Activated CD4-positive, alpha-beta T cell treated with anti-CD3 and anti-CD28 coated beads, Interleukin-2, amount 10 ng/mL, durations not matched to agents 7 days and 5 days (primary cell): ENCODE measurements around the gene PACSIN1. TPM values are rescaled to one million over a fixed set of nuclear protein-coding genes. Genes with fewer than 3 reads are reported as not detected.
A peak's percentile ranks its signal among the peaks of the same experiment; 100 is the strongest.

ENCODE experiments used
- CTCF ChIA-PET: fragments of 350-600 bp; sonication (Branson Sonifier 250); formaldehyde crosslinking; loops from one replicate; lab custom pipeline; 2021; ENCODE audit warnings: antibody characterized with exemption; lab: Charles Lee
- POLR2A ChIA-PET: fragments of 350-600 bp; sonication (Branson Sonifier 250); formaldehyde crosslinking; loops from one replicate; lab custom pipeline; 2021; ENCODE audit warnings: antibody characterized with exemption; lab: Charles Lee
- DNase-seq: peaks from one replicate; pipeline ENCODE4 v3.0.0-alpha.2; 2020
- H3K27ac Mint-ChIP-seq: one replicate; pipeline ENCODE4 v1.8.0; 2021; ENCODE audit warnings: mild to moderate bottlenecking, moderate library complexity, mixed read lengths
- H3K27me3 Mint-ChIP-seq: one replicate; pipeline ENCODE4 v1.8.0; 2021; ENCODE audit warnings: mixed read lengths
- H3K36me3 Mint-ChIP-seq: one replicate; pipeline ENCODE4 v1.8.0; 2021; ENCODE audit warnings: low read depth, mixed read lengths
- H3K4me1 Mint-ChIP-seq: one replicate; pipeline ENCODE4 v1.8.0; 2021; ENCODE audit warnings: mixed read lengths
- H3K4me3 Mint-ChIP-seq: one replicate; pipeline ENCODE4 v1.8.0; 2021; ENCODE audit warnings: mild to moderate bottlenecking, moderate library complexity, mixed read lengths
- H3K9me3 Mint-ChIP-seq: one replicate; pipeline ENCODE4 v1.8.0; 2021; ENCODE audit warnings: mixed read lengths
- total RNA-seq, 2 experiments: library from RNA; stranded (reverse); gene quantifications; one replicate each; pipeline ENCODE4 v1.2.3, GENCODE V29; 2021

The PACSIN1 gene
- total RNA-seq, 2 experiments from 2014 or later, result 1.6 to 1.7 TPM

DNA sequence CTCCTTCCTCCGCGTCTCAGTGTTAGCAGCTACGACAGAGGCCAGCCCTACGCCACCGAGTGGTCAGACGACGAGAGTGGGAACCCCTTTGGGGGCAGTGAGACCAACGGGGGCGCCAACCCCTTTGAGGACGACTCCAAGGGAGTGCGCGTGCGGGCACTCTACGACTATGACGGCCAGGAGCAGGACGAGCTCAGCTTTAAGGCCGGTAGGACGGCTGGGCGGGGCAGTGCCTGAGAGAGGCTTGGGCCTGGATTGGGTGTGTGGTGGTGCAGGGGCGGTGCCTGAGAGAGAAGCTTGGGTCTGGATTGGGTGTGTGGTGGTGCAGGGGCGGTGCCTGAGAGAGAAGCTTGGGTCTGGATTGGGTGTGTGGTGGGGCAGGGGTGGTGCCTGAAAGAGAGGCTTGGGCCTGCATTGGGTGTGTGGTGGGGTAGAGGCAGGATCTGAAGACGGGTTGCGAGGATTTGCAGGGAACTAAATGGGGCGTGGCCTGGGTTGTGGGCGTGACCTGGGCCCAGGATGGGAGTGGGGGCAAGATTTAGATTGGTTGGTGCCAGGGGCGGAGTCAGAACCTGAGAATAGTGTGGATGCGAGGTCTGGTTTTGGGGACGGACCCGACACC is 65.8 kb downstream of the PACSIN1 start:
- H3K4me1 Mint-ChIP-seq, result peaks cover 8% of the 10 kb centered on the region
- H3K9me3 Mint-ChIP-seq, result no peaks in the 10 kb centered on the region
- POLR2A ChIA-PET, result no interaction called here
- peak; percentile 16 for DNase-seq
- CTCF ChIA-PET, result interaction anchor here (0.6 kb wide), 2 partner anchors 9 to 24 kb away, joined by 4 read pairs; no protein-coding TSS in a partner anchor
- H3K36me3 Mint-ChIP-seq, result no peaks in the 10 kb centered on the region
- H3K4me3 Mint-ChIP-seq, result no peak overlapping the region
- H3K27ac Mint-ChIP-seq, result no peak overlapping the region
- H3K27me3 Mint-ChIP-seq, result peaks cover 2% of the 10 kb centered on the region

DNA sequence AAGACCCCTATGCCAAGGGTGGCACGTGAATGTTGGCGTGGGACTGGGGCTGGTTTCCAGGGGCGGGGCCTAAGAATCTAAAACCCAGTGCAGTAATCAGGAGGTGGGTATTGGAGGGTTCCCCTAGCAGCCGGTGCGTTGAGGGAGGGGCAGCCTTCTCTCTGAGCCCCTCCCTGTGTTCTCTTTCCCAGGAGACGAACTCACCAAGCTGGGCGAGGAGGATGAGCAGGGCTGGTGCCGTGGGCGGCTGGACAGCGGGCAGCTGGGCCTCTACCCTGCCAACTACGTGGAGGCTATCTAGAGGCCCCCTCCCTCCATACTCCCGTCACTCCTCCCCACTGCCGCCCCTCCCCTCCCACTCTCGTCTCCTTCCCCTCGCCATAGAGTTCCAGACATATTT is 66.4 kb downstream of the PACSIN1 start:
- ChIA-PET CTCF (no interaction called here), POLR2A (no interaction called here)
- no peak for DNase-seq
- H3K27me3 Mint-ChIP-seq, result peaks cover 2% of the 10 kb centered on the region
- H3K4me3 Mint-ChIP-seq, result no peak overlapping the region
- H3K27ac Mint-ChIP-seq, result no peak overlapping the region
- H3K36me3 Mint-ChIP-seq, result no peaks in the 10 kb centered on the region
- H3K4me1 Mint-ChIP-seq, result peaks cover 6% of the 10 kb centered on the region
- H3K9me3 Mint-ChIP-seq, result no peaks in the 10 kb centered on the region

DNA sequence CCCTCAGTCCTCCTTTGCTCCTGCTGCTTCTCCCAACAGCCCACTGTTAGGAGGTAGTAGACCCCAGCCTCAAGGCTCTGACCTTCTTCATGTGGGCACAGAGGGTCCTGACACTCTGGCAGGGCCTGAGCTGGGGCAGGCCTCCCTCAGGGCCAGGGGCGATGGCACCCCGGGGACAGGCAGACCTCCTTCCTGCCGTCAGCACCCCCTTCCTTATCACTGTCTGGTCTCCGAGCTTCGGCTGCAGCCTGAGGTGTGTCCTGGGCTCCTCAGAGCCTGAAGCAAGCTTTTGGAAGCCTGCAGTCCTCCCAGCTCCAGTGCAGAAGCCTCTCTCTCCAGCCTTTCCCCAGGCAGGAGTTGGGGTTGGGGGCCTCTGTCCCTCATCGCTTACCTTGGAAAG is 68.3 kb downstream of the PACSIN1 start:
- no peak overlapping the region for H3K4me3 Mint-ChIP-seq
- ChIA-PET CTCF (interaction anchor here (1.4 kb wide), 1 partner anchor 75 kb away, joined by 3 read pairs; no protein-coding TSS in a partner anchor), POLR2A (no interaction called here)
- H3K36me3 Mint-ChIP-seq, result no peaks in the 10 kb centered on the region
- DNase-seq, result no peak
- H3K27ac Mint-ChIP-seq, result no peak overlapping the region
- H3K27me3 Mint-ChIP-seq, result no peaks in the 10 kb centered on the region
- no peaks in the 10 kb centered on the region for H3K9me3 Mint-ChIP-seq
- no peaks in the 10 kb centered on the region for H3K4me1 Mint-ChIP-seq

DNA sequence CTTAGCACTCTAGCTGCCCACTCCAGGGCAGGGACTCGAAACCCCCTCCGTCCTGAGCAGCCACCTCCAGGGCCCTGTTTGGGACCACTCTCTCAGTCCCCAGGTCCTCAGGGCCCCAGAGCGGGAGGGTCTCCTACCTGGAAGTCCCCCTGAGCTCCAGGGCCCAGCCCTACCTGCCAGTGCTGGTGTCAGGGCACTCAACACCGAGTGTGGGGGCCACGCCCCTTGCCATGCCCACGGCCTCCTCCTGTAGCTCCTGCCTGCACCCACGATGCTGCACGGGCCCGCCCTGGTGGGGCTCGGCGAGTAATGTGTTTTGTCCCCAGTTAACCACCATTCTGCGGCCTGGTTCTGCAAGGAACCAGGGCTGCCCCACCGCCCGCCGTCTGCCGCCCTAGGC is 68.8 kb downstream of the PACSIN1 start:
- Mint-ChIP-seq H3K27me3 (no peaks in the 10 kb centered on the region), H3K27ac (no peak overlapping the region), H3K9me3 (no peaks in the 10 kb centered on the region), H3K4me3 (no peak overlapping the region), H3K4me1 (no peaks in the 10 kb centered on the region), H3K36me3 (no peaks in the 10 kb centered on the region)
- ChIA-PET POLR2A (no interaction called here), CTCF (interaction anchor here (1.1 to 1.4 kb wide), 2 partner anchors 46 to 75 kb away, joined by 3 read pairs; no protein-coding TSS in a partner anchor)
- no peak for DNase-seq

DNA sequence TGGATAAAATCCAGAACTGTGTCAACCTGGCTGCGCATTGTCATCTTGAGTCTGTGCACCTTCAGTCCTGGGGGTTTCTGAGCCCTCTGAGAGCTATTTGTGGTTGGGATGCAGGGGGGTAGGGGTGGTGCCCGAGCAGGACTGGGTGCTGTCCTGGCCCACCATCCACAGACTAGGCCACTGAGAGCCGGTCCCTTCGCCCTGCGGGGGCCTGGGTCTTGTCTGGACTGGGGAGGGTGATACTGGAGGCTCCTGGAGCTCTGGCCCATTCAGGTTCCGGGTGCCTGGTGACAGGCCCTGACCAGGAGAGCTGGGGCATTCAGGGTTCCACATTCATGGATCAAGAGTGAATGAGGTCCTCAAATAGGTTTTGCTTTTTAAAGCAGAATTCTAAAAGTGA is 69.3 kb downstream of the PACSIN1 start:
- no peaks in the 10 kb centered on the region for H3K9me3 Mint-ChIP-seq

DNA sequence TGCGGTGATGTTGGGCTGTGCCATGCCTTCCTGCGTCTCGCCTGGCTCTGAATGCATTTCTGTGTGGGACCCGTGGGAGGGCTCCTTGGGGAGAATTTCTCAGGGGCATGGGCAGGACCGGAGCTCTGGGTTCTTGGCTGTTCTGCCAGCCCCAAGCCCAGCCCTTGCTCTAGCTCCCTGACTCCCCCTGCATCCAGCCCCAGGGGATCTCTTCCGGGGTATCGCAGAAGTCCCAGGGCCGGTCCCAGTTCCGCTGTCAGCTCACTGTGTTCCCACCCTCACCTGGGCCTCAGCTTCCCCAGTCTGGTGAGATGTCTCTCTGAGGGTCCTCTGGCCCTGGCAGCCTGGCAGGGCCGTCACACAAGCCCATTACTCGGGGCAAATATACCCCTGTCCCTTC is 69.8 kb downstream of the PACSIN1 start:
- no peaks in the 10 kb centered on the region for H3K4me1 Mint-ChIP-seq
- H3K36me3 Mint-ChIP-seq, result no peaks in the 10 kb centered on the region
- ChIA-PET POLR2A (no interaction called here), CTCF (interaction anchor here (1.1 kb wide), 1 partner anchor 47 kb away, joined by 3 read pairs; no protein-coding TSS in a partner anchor)
- no peaks in the 10 kb centered on the region for H3K9me3 Mint-ChIP-seq
- no peak overlapping the region for H3K4me3 Mint-ChIP-seq
- H3K27ac Mint-ChIP-seq, result no peak overlapping the region
- no peak for DNase-seq
- no peaks in the 10 kb centered on the region for H3K27me3 Mint-ChIP-seq

More for the DNA sequence above, 69.3 kb downstream of the PACSIN1 start:
- no peaks in the 10 kb centered on the region for H3K27me3 Mint-ChIP-seq
- ChIA-PET CTCF (interaction anchor here (1.1 to 1.4 kb wide), 2 partner anchors 46 to 74 kb away, joined by 3 read pairs; no protein-coding TSS in a partner anchor), POLR2A (no interaction called here)
- H3K36me3 Mint-ChIP-seq, result no peaks in the 10 kb centered on the region
- no peak overlapping the region for H3K4me3 Mint-ChIP-seq
- no peak overlapping the region for H3K27ac Mint-ChIP-seq
- DNase-seq, result no peak
- no peaks in the 10 kb centered on the region for H3K4me1 Mint-ChIP-seq

DNA sequence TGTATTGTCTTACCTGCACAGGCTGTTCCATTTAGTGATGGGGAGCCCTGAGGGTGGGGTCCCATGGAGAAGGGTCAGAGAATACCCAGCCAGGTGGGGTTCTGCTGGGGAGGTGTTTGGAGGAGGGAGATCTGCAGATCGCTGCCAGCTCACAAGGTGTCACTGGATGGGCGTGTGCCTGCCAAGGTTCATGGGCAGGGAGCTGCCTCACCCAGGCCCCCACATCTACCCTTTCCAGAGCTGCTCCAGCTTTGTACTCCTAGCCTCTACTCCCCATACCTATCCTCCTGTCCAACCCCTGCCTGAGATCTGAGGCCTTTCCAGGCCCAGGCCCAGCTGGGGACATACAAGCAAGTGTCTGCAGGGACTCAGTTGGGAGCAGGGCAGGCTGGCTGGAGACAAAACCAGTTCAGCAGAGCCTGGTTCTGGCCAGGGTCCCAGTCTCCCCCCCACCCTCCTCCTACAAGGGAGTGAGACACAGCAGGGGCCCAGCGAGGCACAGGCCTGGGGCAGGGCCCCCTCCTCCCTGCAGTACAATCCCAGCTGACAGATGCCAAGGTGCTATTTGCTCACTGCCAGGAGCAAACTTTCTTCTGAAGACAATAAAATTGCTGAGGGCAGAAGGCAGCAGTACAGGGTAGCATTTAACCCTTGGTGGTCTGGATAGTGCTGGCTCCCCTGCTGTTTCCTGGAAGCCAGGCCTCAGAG is 70.5 kb downstream of the PACSIN1 start:
- no peak overlapping the region for H3K4me3 Mint-ChIP-seq
- no peak for DNase-seq
- H3K4me1 Mint-ChIP-seq, result no peaks in the 10 kb centered on the region
- POLR2A ChIA-PET, result no interaction called here
- CTCF ChIA-PET, result no interaction called here
- H3K27me3 Mint-ChIP-seq, result no peaks in the 10 kb centered on the region
- H3K27ac Mint-ChIP-seq, result no peak overlapping the region
- H3K9me3 Mint-ChIP-seq, result no peaks in the 10 kb centered on the region
- H3K36me3 Mint-ChIP-seq, result no peaks in the 10 kb centered on the region

DNA sequence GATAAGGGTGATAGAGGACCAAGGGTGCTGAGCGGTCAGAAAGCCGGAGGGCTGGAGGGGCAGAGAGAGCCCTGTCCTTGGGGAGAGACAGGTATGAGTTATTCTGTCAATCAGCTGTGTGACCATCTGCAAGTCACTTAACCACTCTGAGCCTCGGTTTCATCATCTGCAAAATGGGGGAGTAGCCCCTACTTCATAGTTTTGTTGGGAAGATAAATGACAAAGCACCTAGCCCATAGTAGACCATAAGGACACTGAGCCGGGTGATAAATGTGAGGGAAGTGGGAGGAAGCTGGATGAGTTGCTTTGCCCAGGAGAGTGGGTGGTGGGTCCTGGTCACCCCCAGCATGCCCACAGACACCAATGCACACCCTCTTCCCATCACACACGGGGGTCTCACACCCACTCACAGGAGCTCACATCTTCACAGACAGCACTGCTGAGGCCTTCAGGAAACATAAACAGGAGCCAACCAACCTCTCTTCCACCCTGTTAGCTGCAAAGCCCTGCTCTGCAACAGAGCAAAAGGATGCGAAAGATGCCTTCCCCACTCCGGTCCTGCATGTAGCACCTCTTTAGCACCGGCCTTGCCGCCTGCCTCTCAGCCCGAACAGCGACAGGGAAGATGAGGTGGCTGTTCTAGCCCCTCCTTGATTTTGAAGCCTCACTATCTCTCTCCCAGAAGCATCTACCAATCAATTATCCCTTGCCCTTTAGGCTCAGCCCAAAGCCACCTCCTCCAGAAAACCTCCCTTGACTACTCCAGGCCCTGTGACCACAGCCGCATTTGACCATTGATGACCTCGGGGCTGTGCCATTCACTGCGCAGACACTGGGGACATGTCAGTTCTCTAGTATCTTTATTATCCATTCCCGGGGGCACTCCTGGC is 71.3 kb downstream of the PACSIN1 start:
- Mint-ChIP-seq H3K4me3 (no peak overlapping the region), H3K9me3 (no peaks in the 10 kb centered on the region), H3K36me3 (no peaks in the 10 kb centered on the region), H3K4me1 (no peaks in the 10 kb centered on the region), H3K27me3 (no peaks in the 10 kb centered on the region), H3K27ac (no peak overlapping the region)
- DNase-seq, result no peak
- ChIA-PET POLR2A (no interaction called here), CTCF (no interaction called here)

DNA sequence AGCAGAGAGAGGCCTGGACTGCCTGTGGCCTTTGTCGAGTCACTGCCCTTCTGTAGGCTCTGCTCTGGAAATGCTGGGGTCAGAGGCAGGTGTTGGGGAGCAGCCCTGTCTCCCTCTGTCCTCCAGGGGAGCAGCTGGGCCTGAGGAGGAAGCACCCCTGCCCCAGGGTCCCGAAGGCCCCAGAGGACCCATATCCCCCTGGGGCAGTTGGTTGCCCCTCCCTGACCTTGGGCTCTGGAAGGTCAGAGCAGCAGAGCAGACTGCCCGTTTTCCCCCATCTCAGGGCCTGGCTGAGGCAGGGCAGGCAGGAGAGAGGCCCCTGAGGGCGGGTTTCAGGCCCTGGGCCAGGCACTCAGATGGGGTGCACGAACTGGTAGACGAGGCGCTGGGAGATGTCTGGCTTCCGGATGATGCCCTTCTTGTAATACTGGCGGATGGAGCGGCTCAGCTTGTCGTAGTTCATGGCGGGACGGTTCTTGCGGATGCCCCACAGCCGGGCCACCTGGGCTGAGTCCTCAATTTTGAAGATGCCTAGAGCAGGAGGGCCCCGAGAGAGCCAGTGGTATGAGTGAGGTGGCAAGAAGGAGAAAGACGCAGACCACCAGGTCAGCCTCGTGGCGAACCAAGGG is 72.2 kb downstream of the PACSIN1 start:
- ChIA-PET POLR2A (no interaction called here), CTCF (no interaction called here)
- no peaks in the 10 kb centered on the region for H3K27me3 Mint-ChIP-seq
- no peak overlapping the region for H3K4me3 Mint-ChIP-seq
- no peaks in the 10 kb centered on the region for H3K4me1 Mint-ChIP-seq
- H3K9me3 Mint-ChIP-seq, result no peaks in the 10 kb centered on the region
- H3K36me3 Mint-ChIP-seq, result no peaks in the 10 kb centered on the region
- DNase-seq, result no peak
- no peak overlapping the region for H3K27ac Mint-ChIP-seq

DNA sequence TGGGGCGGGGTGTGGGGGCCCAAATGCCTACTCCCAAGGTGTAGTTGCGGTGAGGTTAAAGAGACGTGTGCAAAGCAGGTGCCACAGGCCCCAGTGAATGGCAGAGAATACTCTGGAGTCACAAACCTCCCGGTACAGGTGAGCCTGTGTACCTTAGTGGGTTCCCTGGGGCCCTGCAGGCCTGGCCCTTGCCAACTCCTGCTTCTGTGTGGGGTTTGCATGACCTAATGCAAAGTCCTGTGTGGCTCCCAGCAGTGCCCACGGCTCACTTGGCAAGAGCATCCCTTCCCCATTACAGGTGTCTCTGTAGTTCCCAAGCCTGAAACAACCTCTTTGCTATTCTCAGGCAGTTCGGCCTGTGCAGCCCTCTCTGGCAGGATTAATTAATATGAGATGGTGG is 72.7 kb downstream of the PACSIN1 start:
- ChIA-PET CTCF (no interaction called here), POLR2A (no interaction called here)
- H3K27me3 Mint-ChIP-seq, result no peaks in the 10 kb centered on the region
- H3K36me3 Mint-ChIP-seq, result no peaks in the 10 kb centered on the region
- H3K27ac Mint-ChIP-seq, result no peak overlapping the region
- H3K4me3 Mint-ChIP-seq, result no peak overlapping the region
- H3K9me3 Mint-ChIP-seq, result no peaks in the 10 kb centered on the region
- no peaks in the 10 kb centered on the region for H3K4me1 Mint-ChIP-seq
- DNase-seq, result no peak

DNA sequence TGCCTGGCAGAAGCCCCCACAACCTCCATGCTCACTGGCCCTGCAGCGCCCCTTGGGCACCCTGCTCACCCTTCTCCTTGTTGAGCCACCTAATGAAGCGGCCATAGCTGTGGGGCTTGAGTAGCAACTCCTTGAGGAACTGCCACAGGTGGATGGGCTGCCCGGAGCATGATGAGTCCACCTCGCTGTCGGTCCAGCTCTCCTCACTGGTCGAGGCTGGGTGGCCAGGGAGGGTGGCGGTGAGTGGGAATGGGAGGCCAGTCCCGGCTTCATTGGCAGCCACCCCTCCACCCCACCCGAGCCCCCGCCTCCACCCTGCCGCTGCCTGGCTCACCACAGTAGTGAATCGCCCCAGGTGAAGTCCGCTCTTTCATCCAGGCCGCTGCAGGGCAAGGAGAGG is 73.3 kb downstream of the PACSIN1 start:
- Mint-ChIP-seq H3K4me3 (no peak overlapping the region), H3K27me3 (no peaks in the 10 kb centered on the region), H3K4me1 (no peaks in the 10 kb centered on the region), H3K9me3 (no peaks in the 10 kb centered on the region), H3K36me3 (no peaks in the 10 kb centered on the region), H3K27ac (no peak overlapping the region)
- DNase-seq, result no peak
- ChIA-PET POLR2A (no interaction called here), CTCF (interaction anchor here (1.5 kb wide), 1 partner anchor 79 kb away, joined by 3 read pairs; no protein-coding TSS in a partner anchor)

DNA sequence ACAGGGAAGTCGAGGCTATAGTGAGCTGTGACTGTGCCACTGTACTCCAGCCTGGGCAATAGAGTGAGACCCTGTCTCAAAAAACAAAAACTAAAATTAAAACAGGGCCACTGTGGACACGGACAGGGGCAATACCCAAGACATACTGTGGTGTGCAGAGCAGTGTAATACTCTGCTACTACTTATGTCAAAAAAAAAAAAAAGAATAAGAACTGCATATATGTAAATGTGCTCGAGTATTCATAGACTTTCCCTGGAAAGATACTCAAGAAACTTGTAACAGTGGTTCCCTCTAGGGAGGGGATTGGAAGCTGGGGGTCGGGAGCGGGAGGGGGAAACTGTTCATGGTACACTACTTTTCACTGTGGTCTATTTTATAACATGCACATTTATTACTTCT is 74.3 kb downstream of the PACSIN1 start:
- H3K4me3 Mint-ChIP-seq, result no peak overlapping the region
- H3K36me3 Mint-ChIP-seq, result no peaks in the 10 kb centered on the region
- H3K4me1 Mint-ChIP-seq, result no peaks in the 10 kb centered on the region
- no peak overlapping the region for H3K27ac Mint-ChIP-seq
- no peaks in the 10 kb centered on the region for H3K9me3 Mint-ChIP-seq
- no peak for DNase-seq
- CTCF ChIA-PET, result interaction anchor here (0.6 to 1.5 kb wide), 6 partner anchors 8 to 118 kb away, joined by 3 to 4 read pairs (median 4); no protein-coding TSS in a partner anchor
- no peaks in the 10 kb centered on the region for H3K27me3 Mint-ChIP-seq
- POLR2A ChIA-PET, result no interaction called here
